ENCODE measurements around the gene PLXNC1.

- no peak for TF ChIP-seq CTCF (IDR thresholded peaks at IDR 0.05)
- TF ChIP-seq EZH2 (IDR thresholded peaks at IDR 0.05; ENCODE audit: borderline replicate concordance, insufficient read depth, low read depth, low read length, poor library complexity, severe bottlenecking): no peak
Measured at GRCh38 chr12:94255006-94255405, 106.6 kb downstream of the PLXNC1 start.

All from B cell (primary cell).